GM12872 (cell line): ENCODE measurements around the gene LMO7.

ENCODE experiments used
- CTCF ChIP-seq: IDR thresholded peaks from 3 replicates; pipeline ENCODE4 v1.5.1; 2011; ENCODE audit warnings: low read depth, mild to moderate bottlenecking, low read length, moderate library complexity; ENCODE audit not compliant: insufficient read depth

Gene LMO7

GRCh38 chr13:75901501-75901900 lies 265.4 kb downstream of the LMO7 start:
- TF ChIP-seq CTCF: no peak

GRCh38 chr13:75902166-75903104 lies 266.3 kb downstream of the LMO7 start:
- TF ChIP-seq CTCF: no peak

- TF ChIP-seq CTCF: no peak
Observed at GRCh38 chr13:75904012-75904411, 267.9 kb downstream of the LMO7 start.

GRCh38 chr13:75906315-75906714 lies 270.2 kb downstream of the LMO7 start:
- no peak for TF ChIP-seq CTCF

- no peak for TF ChIP-seq CTCF
Observed at GRCh38 chr13:75907044-75907443, 270.9 kb downstream of the LMO7 start.

GRCh38 chr13:75908141-75908540 lies 272.0 kb downstream of the LMO7 start:
- no peak for TF ChIP-seq CTCF
